Breast epithelium (tissue), 4 donors: ENCODE measurements around the gene ACYP1. TPM values are rescaled to one million over a fixed set of nuclear protein-coding genes. Genes with fewer than 3 reads are reported as not detected.

Source experiments
- DNase-seq, 2 donors: peaks; one replicate each; pipeline ENCODE4 v3.0.0-alpha.2; 2019; ENCODE audit warnings: low spot score in 2 of 2
- H3K27ac ChIP-seq, 2 donors: fragments of 200-600 bp; sonication (generic) in 1 of 2; one replicate each; pipeline ENCODE4 v1.5.1; 2016 to 2019; ENCODE audit warnings: mild to moderate bottlenecking in 1 of 2
- H3K27me3 ChIP-seq, 2 donors: fragments of 200-600 bp; sonication (generic) in 1 of 2; one replicate each; pipeline versions ENCODE4 v1.5.1 to v1.6.0; 2017 to 2019; ENCODE audit warnings: control low read depth in 1 of 2, mild to moderate bottlenecking in 1 of 2
- H3K36me3 ChIP-seq: fragments of 200-600 bp; one replicate; pipeline ENCODE4 v1.5.1; 2019
- H3K4me1 ChIP-seq, 2 donors: fragments of 200-600 bp; sonication (generic); one replicate each; pipeline ENCODE4 v1.5.1; 2016 to 2019; ENCODE audit warnings: control low read depth in 1 of 2
- H3K4me3 ChIP-seq, 3 donors: fragments of 200-600 bp; sonication (generic); 1 replicate in 2 of 3; 2 replicates in 1 of 3; pipeline ENCODE4 v1.5.1; 2016 to 2019; ENCODE audit warnings: mild to moderate bottlenecking in 3 of 3, moderate library complexity in 2 of 3
- H3K9me3 ChIP-seq, 2 donors: fragments of 200-600 bp; sonication (generic) in 1 of 2; one replicate each; pipeline ENCODE4 v1.5.1; 2016 to 2019; ENCODE audit warnings: control low read depth in 1 of 2
- POLR2A ChIP-seq: fragments of 450-650 bp; IDR thresholded peaks from one replicate; pipeline ENCODE4 v1.6.1; 2016; ENCODE audit warnings: antibody characterized with exemption, mild to moderate bottlenecking, moderate library complexity
- POLR2AphosphoS5 ChIP-seq, 3 donors: sonication (generic); formaldehyde crosslinking; IDR thresholded peaks; one replicate each; pipeline ENCODE4 v1.6.1; 2017; ENCODE audit warnings: antibody characterized with exemption in 3 of 3
- intact Hi-C: fragments of 100-400 bp; cut with DNase I; formaldehyde crosslinking; loops from one replicate; pipeline ENCODE4 v1.15.1; 2023; ENCODE audit warnings: low total_unique reads
- total RNA-seq, 3 donors: library from RNA; depleted of rRNA; stranded (reverse); fragments of >200 nt; gene quantifications; one replicate each; pipeline ENCODE4 v1.1.0, GENCODE V29; 2016
- TF ChIP-seq, protein P1 (sequence below), 3 donors: fragments of 450-650 bp; IDR thresholded peaks; one replicate each; pipeline ENCODE4 v1.5.1; 2016 to 2017; ENCODE audit warnings: antibody characterized with exemption in 3 of 3, mild to moderate bottlenecking in 3 of 3, moderate library complexity in 3 of 3

ACYP1 gene
- total RNA-seq, 3 donors from 2014 or later = 19.0 to 23.6 (median 21.6) TPM

DNA sequence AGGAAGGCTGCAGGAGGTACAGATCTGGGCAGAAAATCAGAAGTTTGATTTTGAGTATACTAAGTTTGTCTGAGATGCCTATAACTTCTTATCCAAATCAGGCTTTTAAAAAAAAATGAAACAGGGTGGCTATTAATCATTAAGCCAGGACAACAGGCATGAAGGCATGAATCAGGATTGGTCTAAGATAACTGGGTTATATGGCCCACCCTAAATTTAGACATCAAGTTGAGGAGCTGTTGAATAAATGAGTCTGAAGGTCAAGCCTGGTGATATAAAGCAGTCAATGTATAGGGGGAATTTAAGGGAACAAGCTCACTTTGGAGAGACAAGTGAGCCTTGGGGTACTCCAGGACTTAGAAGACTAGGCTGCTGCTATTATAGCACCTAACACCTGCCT lies 34.4 kb upstream of the ACYP1 start:
- TF ChIP-seq POLR2AphosphoS5 (IDR thresholded peaks at IDR 0.05) (no peak), POLR2A (no peak)
- TF ChIP-seq, protein P1, sequence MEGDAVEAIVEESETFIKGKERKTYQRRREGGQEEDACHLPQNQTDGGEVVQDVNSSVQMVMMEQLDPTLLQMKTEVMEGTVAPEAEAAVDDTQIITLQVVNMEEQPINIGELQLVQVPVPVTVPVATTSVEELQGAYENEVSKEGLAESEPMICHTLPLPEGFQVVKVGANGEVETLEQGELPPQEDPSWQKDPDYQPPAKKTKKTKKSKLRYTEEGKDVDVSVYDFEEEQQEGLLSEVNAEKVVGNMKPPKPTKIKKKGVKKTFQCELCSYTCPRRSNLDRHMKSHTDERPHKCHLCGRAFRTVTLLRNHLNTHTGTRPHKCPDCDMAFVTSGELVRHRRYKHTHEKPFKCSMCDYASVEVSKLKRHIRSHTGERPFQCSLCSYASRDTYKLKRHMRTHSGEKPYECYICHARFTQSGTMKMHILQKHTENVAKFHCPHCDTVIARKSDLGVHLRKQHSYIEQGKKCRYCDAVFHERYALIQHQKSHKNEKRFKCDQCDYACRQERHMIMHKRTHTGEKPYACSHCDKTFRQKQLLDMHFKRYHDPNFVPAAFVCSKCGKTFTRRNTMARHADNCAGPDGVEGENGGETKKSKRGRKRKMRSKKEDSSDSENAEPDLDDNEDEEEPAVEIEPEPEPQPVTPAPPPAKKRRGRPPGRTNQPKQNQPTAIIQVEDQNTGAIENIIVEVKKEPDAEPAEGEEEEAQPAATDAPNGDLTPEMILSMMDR (IDR thresholded peaks at IDR 0.05) = no peak
- no peaks in the 10 kb centered on the region for H3K36me3 ChIP-seq
- no peaks in the 10 kb centered on the region for H3K27me3 ChIP-seq
- H3K9me3 ChIP-seq = no peaks in the 10 kb centered on the region
- intact Hi-C loops = no loop called here
- DNase-seq = no peak
- no peak overlapping the region for H3K27ac ChIP-seq
- no peak overlapping the region for H3K4me3 ChIP-seq
- H3K4me1 ChIP-seq = no peaks in the 10 kb centered on the region

DNA sequence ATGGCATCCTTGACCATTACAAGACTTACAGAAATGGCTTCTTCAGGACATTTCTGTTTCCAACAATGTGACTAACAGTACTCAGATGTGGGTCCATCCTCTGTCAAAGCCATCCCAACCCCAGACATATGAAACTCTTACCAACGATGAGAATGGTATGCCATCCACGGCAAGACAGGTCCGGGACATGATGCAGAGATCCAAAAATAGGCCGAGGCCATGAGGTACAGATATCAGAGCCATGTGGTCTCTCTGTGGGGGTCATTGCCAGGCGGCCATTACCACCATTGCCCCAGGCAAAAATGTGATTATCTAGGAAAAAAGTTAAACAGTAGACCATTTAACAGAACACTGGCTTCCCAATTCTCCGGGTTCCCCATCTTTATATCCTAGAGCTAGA lies 33.1 kb upstream of the ACYP1 start:
- Histone ChIP-seq H3K4me1 (no peaks in the 10 kb centered on the region), H3K36me3 (no peaks in the 10 kb centered on the region), H3K4me3 (no peak overlapping the region), H3K9me3 (no peaks in the 10 kb centered on the region), H3K27ac (no peak overlapping the region), H3K27me3 (no peaks in the 10 kb centered on the region)
- TF ChIP-seq, protein P1 (IDR thresholded peaks at IDR 0.05) = no peak
- TF ChIP-seq POLR2AphosphoS5 (IDR thresholded peaks at IDR 0.05) (no peak), POLR2A (no peak)
- DNase-seq = no peak
- intact Hi-C loops = no loop called here

DNA sequence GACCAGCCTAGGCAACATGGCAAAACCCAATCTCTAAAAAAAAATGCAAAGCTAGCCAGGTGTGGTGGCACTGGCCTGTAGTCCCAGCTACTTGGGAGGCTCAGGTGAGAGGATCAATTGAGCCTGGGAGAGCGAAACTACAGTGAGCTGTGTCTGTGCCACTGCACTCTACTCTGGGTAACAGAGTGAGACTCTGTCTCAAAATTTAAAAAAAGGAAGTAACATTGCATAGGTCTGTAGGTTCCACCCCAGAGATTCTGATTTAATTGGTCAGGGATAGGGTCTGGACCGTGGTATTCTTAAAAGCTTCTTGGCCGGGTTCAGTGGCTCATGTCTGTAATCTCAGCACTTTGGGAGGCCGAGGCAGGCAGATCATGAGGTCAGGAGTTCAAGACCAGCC lies 31.9 kb upstream of the ACYP1 start:
- Histone ChIP-seq H3K4me3 (no peak overlapping the region), H3K36me3 (no peaks in the 10 kb centered on the region), H3K9me3 (no peaks in the 10 kb centered on the region), H3K27me3 (no peaks in the 10 kb centered on the region), H3K27ac (no peak overlapping the region), H3K4me1 (no peaks in the 10 kb centered on the region)
- intact Hi-C loops = no loop called here
- no peak for TF ChIP-seq POLR2AphosphoS5 (IDR thresholded peaks at IDR 0.05)
- TF ChIP-seq, protein P1 (IDR thresholded peaks at IDR 0.05) = no peak
- TF ChIP-seq POLR2A = no peak
- DNase-seq = no peak

DNA sequence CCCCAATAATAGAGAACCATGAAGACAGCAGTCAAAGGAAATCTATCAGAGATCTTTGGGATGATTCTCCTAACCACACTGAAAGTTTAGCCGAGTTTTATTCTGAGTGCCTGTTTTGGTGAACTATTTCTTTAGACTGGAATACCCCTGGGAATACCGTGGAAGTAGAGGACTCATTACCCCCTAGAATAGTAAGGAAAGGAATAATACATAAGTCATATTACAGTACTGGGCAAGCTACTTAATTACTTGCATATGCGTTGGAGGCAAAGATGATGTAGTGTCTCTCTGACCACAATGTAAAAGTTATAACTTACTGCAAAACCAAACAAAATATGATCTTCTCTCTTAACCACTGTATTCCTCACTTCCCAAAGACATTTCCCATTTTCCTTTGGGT lies 31.1 kb upstream of the ACYP1 start:
- no peaks in the 10 kb centered on the region for H3K36me3 ChIP-seq
- H3K9me3 ChIP-seq = no peaks in the 10 kb centered on the region
- H3K4me1 ChIP-seq = no peaks in the 10 kb centered on the region
- intact Hi-C loops = no loop called here
- H3K27me3 ChIP-seq = no peaks in the 10 kb centered on the region
- TF ChIP-seq POLR2A (no peak), POLR2AphosphoS5 (IDR thresholded peaks at IDR 0.05) (no peak)
- TF ChIP-seq, protein P1 (IDR thresholded peaks at IDR 0.05) = no peak
- no peak overlapping the region for H3K4me3 ChIP-seq
- no peak for DNase-seq
- no peak overlapping the region for H3K27ac ChIP-seq

DNA sequence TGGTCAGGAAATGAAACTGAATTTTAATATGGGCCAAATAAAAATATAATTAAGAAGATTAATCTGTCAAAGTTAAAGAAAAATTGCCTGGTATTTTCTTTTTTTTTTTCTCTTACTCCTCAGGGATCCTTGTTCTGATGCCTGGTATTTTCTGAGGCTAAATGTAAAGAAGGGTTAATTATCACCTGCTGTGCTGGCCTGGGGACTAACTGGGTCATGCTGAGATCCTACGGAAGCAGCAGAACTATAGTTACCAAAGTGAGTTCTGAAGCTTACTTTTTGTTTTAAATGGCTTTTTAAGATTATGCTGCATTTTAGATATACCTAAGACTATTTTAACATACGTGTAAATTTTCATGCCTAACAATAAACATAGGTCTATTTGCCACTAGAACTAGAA lies 28.9 kb upstream of the ACYP1 start:
- H3K36me3 ChIP-seq = no peaks in the 10 kb centered on the region

More for the DNA sequence above, 28.9 kb upstream of the ACYP1 start:
- Histone ChIP-seq H3K27ac (no peak overlapping the region), H3K4me3 (no peak overlapping the region), H3K4me1 (no peaks in the 10 kb centered on the region), H3K27me3 (no peaks in the 10 kb centered on the region), H3K9me3 (no peaks in the 10 kb centered on the region)
- DNase-seq = no peak
- intact Hi-C loops = no loop called here
- TF ChIP-seq POLR2AphosphoS5 (IDR thresholded peaks at IDR 0.05) (no peak), POLR2A (no peak)
- TF ChIP-seq, protein P1 (IDR thresholded peaks at IDR 0.05) = no peak
